ENCODE measurements around the gene TSC22D4. TPM values are rescaled to one million over a fixed set of nuclear protein-coding genes. Genes with fewer than 3 reads are reported as not detected.
"Not testable (repeated sequence)": the region's sequence is repeated elsewhere in the genome, so short reads cannot be mapped to it uniquely, and the experiment has no call there.

The TSC22D4 gene
- total and polyA plus RNA-seq, 2 donors (not counting 3 experiments of a cell fraction or from before 2014, with no cell fraction given) = 40.1 to 84.4 TPM

DNA sequence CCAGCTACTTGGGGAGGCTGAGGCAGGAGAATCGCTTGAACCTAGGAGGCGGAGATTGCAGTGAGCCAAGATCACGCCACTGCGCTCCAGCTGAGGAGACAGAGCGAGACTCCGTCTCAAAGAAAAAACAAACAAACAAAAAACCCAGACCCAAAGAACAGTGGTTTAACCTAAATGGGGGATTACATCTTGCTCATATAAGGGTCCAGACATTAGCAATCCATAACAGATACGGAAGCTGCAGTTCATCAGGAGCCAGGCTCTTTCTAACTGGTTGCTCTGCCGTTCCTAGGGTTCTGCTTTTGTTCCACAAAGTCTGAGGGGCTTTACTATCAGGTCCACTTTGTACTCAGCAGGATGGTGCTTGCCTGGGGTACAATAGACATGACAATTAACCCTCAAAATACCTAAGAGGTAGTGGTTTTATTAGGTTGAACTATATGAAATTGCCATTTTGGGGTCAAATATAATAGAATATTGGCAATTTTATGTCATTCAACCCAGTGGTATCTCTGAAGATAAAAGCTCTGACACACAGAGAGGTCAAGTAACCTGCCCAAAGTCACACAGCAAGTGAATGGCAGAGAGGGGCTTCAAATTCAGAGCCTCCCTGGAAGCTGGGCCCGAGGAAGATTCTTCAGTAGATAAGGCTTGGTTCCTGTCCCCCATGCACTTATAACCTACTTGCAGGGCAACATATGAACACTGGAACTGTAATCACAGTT, 26.0 kb upstream of the TSC22D4 start:
- Histone ChIP-seq H3K27me3 (ENCODE audit: control insufficient read depth in 2 of 2, insufficient read depth in 2 of 2, low read length in 2 of 2) (peaks cover 0 to 2% of the 10 kb centered on the region in 2 experiments), H3K4me2 (ENCODE audit: insufficient read depth, low read length) (no peak overlapping the region), H3K79me2 (ENCODE audit: control insufficient read depth, insufficient read depth, low read length) (no peaks in the 10 kb centered on the region), H3K4me1 (ENCODE audit: control insufficient read depth, extremely low read depth, insufficient read depth, low read length) (no peaks in the 10 kb centered on the region), H3K9me3 (replicated peaks; ENCODE audit: control insufficient read depth, insufficient read depth, low read length) (no peaks in the 10 kb centered on the region), H3K36me3 (ENCODE audit: control insufficient read depth in 2 of 2, extremely low read depth in 1 of 2, insufficient read depth in 2 of 2, low read length in 2 of 2) (no peaks in the 10 kb centered on the region), H2AFZ (ENCODE audit: low read depth, low read length) (no peak overlapping the region), H3K27ac (ENCODE audit: insufficient read depth, low read depth, low read length) (no peak overlapping the region), H3K4me3 (replicated peaks in 1 of 3; ENCODE audit: insufficient read depth in 1 of 3, low read depth in 1 of 3, low read length in 3 of 3) (no peak overlapping the region), H3K9ac (replicated peaks; ENCODE audit: extremely low read depth, insufficient read depth, low read length) (no peak overlapping the region), H4K20me1 (replicated peaks; ENCODE audit: control insufficient read depth, extremely low read depth, insufficient read depth, low read length) (no peaks in the 10 kb centered on the region), H3K9me1 (replicated peaks; ENCODE audit: control insufficient read depth, extremely low read depth, insufficient read depth, low read length) (no peaks in the 10 kb centered on the region)
- DNase-seq (ENCODE audit: low read depth, low spot score) = no peak
- TF ChIP-seq GATA2 (IDR thresholded peaks at IDR 0.05; ENCODE audit: insufficient read depth, insufficient read length, low read depth, low read length) = no peak
- TF ChIP-seq EZH2 (IDR thresholded peaks at IDR 0.05; ENCODE audit: borderline replicate concordance, low read depth, low read length, severe bottlenecking) = no peak
- TF ChIP-seq JUN (IDR thresholded peaks at IDR 0.05; ENCODE audit: borderline replicate concordance, insufficient read depth, insufficient read length, low read depth) = no peak
- no peak for TF ChIP-seq POLR2A (IDR thresholded peaks at IDR 0.05; ENCODE audit: low read depth, low read length)
- no peak for TF ChIP-seq MYC (IDR thresholded peaks at IDR 0.05; ENCODE audit: low read depth, low read length)
- no peak for TF ChIP-seq POLR2AphosphoS5 (IDR thresholded peaks at IDR 0.05; ENCODE audit: insufficient read depth, low read depth, low read length)
- TF ChIP-seq, protein P1, sequence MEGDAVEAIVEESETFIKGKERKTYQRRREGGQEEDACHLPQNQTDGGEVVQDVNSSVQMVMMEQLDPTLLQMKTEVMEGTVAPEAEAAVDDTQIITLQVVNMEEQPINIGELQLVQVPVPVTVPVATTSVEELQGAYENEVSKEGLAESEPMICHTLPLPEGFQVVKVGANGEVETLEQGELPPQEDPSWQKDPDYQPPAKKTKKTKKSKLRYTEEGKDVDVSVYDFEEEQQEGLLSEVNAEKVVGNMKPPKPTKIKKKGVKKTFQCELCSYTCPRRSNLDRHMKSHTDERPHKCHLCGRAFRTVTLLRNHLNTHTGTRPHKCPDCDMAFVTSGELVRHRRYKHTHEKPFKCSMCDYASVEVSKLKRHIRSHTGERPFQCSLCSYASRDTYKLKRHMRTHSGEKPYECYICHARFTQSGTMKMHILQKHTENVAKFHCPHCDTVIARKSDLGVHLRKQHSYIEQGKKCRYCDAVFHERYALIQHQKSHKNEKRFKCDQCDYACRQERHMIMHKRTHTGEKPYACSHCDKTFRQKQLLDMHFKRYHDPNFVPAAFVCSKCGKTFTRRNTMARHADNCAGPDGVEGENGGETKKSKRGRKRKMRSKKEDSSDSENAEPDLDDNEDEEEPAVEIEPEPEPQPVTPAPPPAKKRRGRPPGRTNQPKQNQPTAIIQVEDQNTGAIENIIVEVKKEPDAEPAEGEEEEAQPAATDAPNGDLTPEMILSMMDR (IDR thresholded peaks at IDR 0.05; ENCODE audit: extremely low read depth in 1 of 2, insufficient read depth in 1 of 2, low read depth in 1 of 2, low read length in 2 of 2) = no peak
- TF ChIP-seq, protein P2, sequence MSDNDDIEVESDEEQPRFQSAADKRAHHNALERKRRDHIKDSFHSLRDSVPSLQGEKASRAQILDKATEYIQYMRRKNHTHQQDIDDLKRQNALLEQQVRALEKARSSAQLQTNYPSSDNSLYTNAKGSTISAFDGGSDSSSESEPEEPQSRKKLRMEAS (IDR thresholded peaks at IDR 0.05; ENCODE audit: insufficient read depth, insufficient read length) = no peak
- TF ChIP-seq FOS (IDR thresholded peaks at IDR 0.05; ENCODE audit: borderline replicate concordance, insufficient read depth, low read length) = no peak
- no TSS peak for BruUV-seq (replicated peaks)
- CTCF ChIA-PET = interaction anchor here (1.2 to 1.5 kb wide), 2 partner anchors 22 to 55 kb away, joined by 5 to 6 read pairs; partner anchors contain the start of gene NYAP1
- intact Hi-C loops (cut with micrococcal nuclease) = no loop called here
- no peak for FAIRE-seq
- dilution Hi-C loops (cut with MboI; ENCODE audit: extremely low pct_ligation_motif_present, low sequenced_read_pairs) = no loop called here
- POLR2A ChIA-PET = no interaction called here

DNA sequence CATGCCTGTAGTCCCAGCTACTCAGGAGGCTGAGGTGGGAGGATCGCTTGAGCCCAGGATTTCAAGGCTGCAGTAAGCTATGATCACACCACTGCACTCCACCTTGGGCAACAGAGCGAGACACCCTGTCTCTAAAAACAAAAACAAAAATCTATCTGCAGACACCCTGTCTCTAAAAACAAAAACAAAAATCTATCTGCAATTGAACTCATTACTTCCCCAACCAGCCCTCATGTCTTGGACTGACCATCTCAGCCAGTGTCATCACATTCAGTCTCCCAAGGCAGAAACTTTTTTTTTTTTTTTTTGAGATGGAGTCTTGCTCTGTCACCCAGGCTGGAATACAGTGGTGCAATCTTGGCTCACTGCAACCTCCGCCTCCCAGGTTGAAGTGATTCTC, 25.0 kb upstream of the TSC22D4 start:
- H3K36me3 ChIP-seq (ENCODE audit: control insufficient read depth in 2 of 2, extremely low read depth in 1 of 2, insufficient read depth in 2 of 2, low read length in 2 of 2); POLR2A ChIA-PET; H3K4me2 ChIP-seq (ENCODE audit: insufficient read depth, low read length); H3K27ac ChIP-seq (ENCODE audit: insufficient read depth, low read depth, low read length); BruUV-seq (replicated peaks); H3K4me1 ChIP-seq (ENCODE audit: control insufficient read depth, extremely low read depth, insufficient read depth, low read length); DNase-seq (ENCODE audit: low read depth, low spot score); H3K9ac ChIP-seq (replicated peaks; ENCODE audit: extremely low read depth, insufficient read depth, low read length); H4K20me1 ChIP-seq (replicated peaks; ENCODE audit: control insufficient read depth, extremely low read depth, insufficient read depth, low read length); FAIRE-seq; H2AFZ ChIP-seq (ENCODE audit: low read depth, low read length); intact Hi-C loops (cut with micrococcal nuclease); H3K9me1 ChIP-seq (replicated peaks; ENCODE audit: control insufficient read depth, extremely low read depth, insufficient read depth, low read length); H3K4me3 ChIP-seq (replicated peaks in 1 of 3; ENCODE audit: insufficient read depth in 1 of 3, low read depth in 1 of 3, low read length in 3 of 3); H3K79me2 ChIP-seq (ENCODE audit: control insufficient read depth, insufficient read depth, low read length); dilution Hi-C loops (cut with MboI; ENCODE audit: extremely low pct_ligation_motif_present, low sequenced_read_pairs); H3K9me3 ChIP-seq (replicated peaks; ENCODE audit: control insufficient read depth, insufficient read depth, low read length); H3K27me3 ChIP-seq (ENCODE audit: control insufficient read depth in 2 of 2, insufficient read depth in 2 of 2, low read length in 2 of 2): not testable (repeated sequence)
- CTCF ChIA-PET = interaction anchor here (1.5 kb wide), 1 partner anchor 21 kb away, joined by 5 read pairs; the partner anchor contains the start of gene NYAP1
